GM21723 (cell line): ENCODE measurements around the gene UNC50.
A peak's percentile ranks its signal among the peaks of the same experiment; 100 is the strongest.
"Not testable (repeated sequence)": the region's sequence is repeated elsewhere in the genome, so short reads cannot be mapped to it uniquely, and the experiment has no call there.

Experiments used
- ATAC-seq: cut with Tn5 transposase; IDR thresholded peaks from one replicate; pipeline ENCODE4 v1.9.1; 2021; ENCODE audit warnings: mild to moderate bottlenecking, moderate library complexity; ENCODE audit not compliant: unreplicated experiment

The UNC50 gene

GRCh38 chr2:98607741-98608115 is 661 bp upstream of the UNC50 start:
- ATAC-seq = no peak

GRCh38 chr2:98608962-98609604 is 694 bp downstream of the UNC50 start:
- peak; percentile 13 for ATAC-seq

GRCh38 chr2:98614024-98614739 is 5.8 kb downstream of the UNC50 start:
- no peak for ATAC-seq

- ATAC-seq = no peak
Measured at GRCh38 chr2:98615481-98615880, 7.1 kb downstream of the UNC50 start.

- no peak for ATAC-seq
Measured at GRCh38 chr2:98617149-98617548, 8.8 kb downstream of the UNC50 start.

GRCh38 chr2:98623657-98624056 is 15.3 kb downstream of the UNC50 start:
- no peak for ATAC-seq

GRCh38 chr2:98632351-98632750 is 24.0 kb downstream of the UNC50 start:
- no peak for ATAC-seq

GRCh38 chr2:98634406-98635092 is 26.2 kb downstream of the UNC50 start:
- no peak for ATAC-seq

GRCh38 chr2:98637401-98638147 is 29.2 kb downstream of the UNC50 start:
- peak; percentile 83 for ATAC-seq

GRCh38 chr2:98643496-98644100 is 35.2 kb downstream of the UNC50 start:
- ATAC-seq = no peak

- ATAC-seq = no peak
Measured at GRCh38 chr2:98647636-98648035, 39.2 kb downstream of the UNC50 start.

GRCh38 chr2:98648451-98648850 is 40.1 kb downstream of the UNC50 start:
- no peak for ATAC-seq

GRCh38 chr2:98649135-98649991 is 41.0 kb downstream of the UNC50 start:
- no peak for ATAC-seq

GRCh38 chr2:98649992-98650375 is 41.6 kb downstream of the UNC50 start:
- ATAC-seq = no peak

GRCh38 chr2:98650998-98651397 is 42.6 kb downstream of the UNC50 start:
- no peak for ATAC-seq

- no peak for ATAC-seq
Measured at GRCh38 chr2:98654699-98655495, 46.5 kb downstream of the UNC50 start.

- no peak for ATAC-seq
Measured at GRCh38 chr2:98656800-98657199, 48.4 kb downstream of the UNC50 start.

GRCh38 chr2:98658816-98659490 is 50.6 kb downstream of the UNC50 start:
- ATAC-seq = no peak

- ATAC-seq = not testable (repeated sequence)
Measured at GRCh38 chr2:98659491-98659840, 51.1 kb downstream of the UNC50 start.
